HFFc6 (cell line): ENCODE measurements around the gene DTNBP1. TPM values are rescaled to one million over a fixed set of nuclear protein-coding genes. Genes with fewer than 3 reads are reported as not detected.

Source experiments
- DNase-seq: peaks from one replicate; pipeline ENCODE4 v3.0.0-alpha.2; 2018
- H3K27ac Mint-ChIP-seq: 2 replicates; pipeline ENCODE4 v1.8.0; 2020; ENCODE audit warnings: mild to moderate bottlenecking, mixed read lengths
- H3K27me3 Mint-ChIP-seq: 2 replicates; pipeline ENCODE4 v1.8.0; 2021; ENCODE audit warnings: mild to moderate bottlenecking, moderate library complexity, mixed read lengths; ENCODE audit not compliant: insufficient read depth
- H3K36me3 Mint-ChIP-seq: 2 replicates; pipeline ENCODE4 v1.8.0; 2021; ENCODE audit warnings: low read depth, mixed read lengths
- H3K4me1 Mint-ChIP-seq: 2 replicates; pipeline ENCODE4 v1.8.0; 2020; ENCODE audit warnings: low read depth, mixed read lengths
- H3K4me3 Mint-ChIP-seq: 2 replicates; pipeline ENCODE4 v1.8.0; 2020; ENCODE audit warnings: mild to moderate bottlenecking, moderate library complexity, mixed read lengths
- H3K9me3 Mint-ChIP-seq: 2 replicates; pipeline ENCODE4 v1.8.0; 2020; ENCODE audit warnings: mild to moderate bottlenecking, mixed read lengths
- CTCF ChIP-seq: fragments of 200-600 bp; sonication (generic); IDR thresholded peaks from 2 replicates; pipeline ENCODE4 v1.5.0; 2021; ENCODE audit warnings: antibody characterized with exemption, mild to moderate bottlenecking
- total RNA-seq, 6 experiments: library from RNA; stranded (reverse); fragmentation: NEBNext Ultra II Directional; extraction: Animal tissue kit (Norgen Biotek cat#: 25700); gene quantifications; 2 replicates in 1 of 6; 3 replicates in 5 of 6; pipeline ENCODE4 v1.2.3, GENCODE V29; 2021

The DTNBP1 gene
- total RNA-seq, 6 experiments from 2014 or later = 10.4 to 15.3 (median 13.9) TPM

GRCh38 chr6:15481390-15482291 is 181.2 kb downstream of the DTNBP1 start:
- Mint-ChIP-seq H3K27ac (no peak overlapping the region), H3K27me3 (no peaks in the 10 kb centered on the region; the same call in 1 of the 2 replicates), H3K4me1 (peaks cover 60% of the 10 kb centered on the region), H3K9me3 (no peaks in the 10 kb centered on the region), H3K36me3 (peaks cover 3% of the 10 kb centered on the region; the same call in 1 of the 2 replicates), H3K4me3 (no peak overlapping the region)
- no peak for DNase-seq
- no peak for TF ChIP-seq CTCF

- Mint-ChIP-seq H3K27ac (no peak overlapping the region), H3K9me3 (no peaks in the 10 kb centered on the region), H3K27me3 (no peaks in the 10 kb centered on the region; the same call in 1 of the 2 replicates), H3K36me3 (peaks cover 6% of the 10 kb centered on the region), H3K4me1 (peaks cover 63% of the 10 kb centered on the region), H3K4me3 (no peak overlapping the region)
- DNase-seq = no peak
- TF ChIP-seq CTCF = no peak
Measured at GRCh38 chr6:15480525-15480924, 182.3 kb downstream of the DTNBP1 start.

GRCh38 chr6:15479761-15480160 is 183.1 kb downstream of the DTNBP1 start:
- no peak for TF ChIP-seq CTCF
- no peaks in the 10 kb centered on the region; the same call in 1 of the 2 replicates for H3K27me3 Mint-ChIP-seq
- no peak for DNase-seq
- H3K36me3 Mint-ChIP-seq = peaks cover 9% of the 10 kb centered on the region
- no peaks in the 10 kb centered on the region for H3K9me3 Mint-ChIP-seq
- H3K27ac Mint-ChIP-seq = no peak overlapping the region
- H3K4me3 Mint-ChIP-seq = peak overlapping the region; percentile 24; the same call in 1 of the 2 replicates
- H3K4me1 Mint-ChIP-seq = peaks cover 66% of the 10 kb centered on the region

GRCh38 chr6:15477746-15478145 is 185.1 kb downstream of the DTNBP1 start:
- H3K36me3 Mint-ChIP-seq = peaks cover 9% of the 10 kb centered on the region
- no peaks in the 10 kb centered on the region; the same call in 1 of the 2 replicates for H3K27me3 Mint-ChIP-seq
- H3K27ac Mint-ChIP-seq = peak overlapping the region; percentile 87
- DNase-seq = peak; percentile 26
- TF ChIP-seq CTCF = no peak
- H3K4me1 Mint-ChIP-seq = peaks cover 76% of the 10 kb centered on the region
- H3K4me3 Mint-ChIP-seq = peak overlapping the region; percentile 56
- no peaks in the 10 kb centered on the region for H3K9me3 Mint-ChIP-seq

GRCh38 chr6:15476631-15477380 is 186.0 kb downstream of the DTNBP1 start:
- H3K27ac Mint-ChIP-seq = peak overlapping the region; percentile 87
- H3K4me1 Mint-ChIP-seq = peaks cover 83% of the 10 kb centered on the region
- H3K36me3 Mint-ChIP-seq = peaks cover 9% of the 10 kb centered on the region
- H3K27me3 Mint-ChIP-seq = no peaks in the 10 kb centered on the region; the same call in 1 of the 2 replicates
- DNase-seq = peak; percentile 74
- no peak; the same call in 1 of the 2 replicates for TF ChIP-seq CTCF
- H3K9me3 Mint-ChIP-seq = no peaks in the 10 kb centered on the region
- H3K4me3 Mint-ChIP-seq = peak overlapping the region; percentile 56
